ENCODE measurements around the gene MFAP2.
A peak's percentile ranks its signal among the peaks of the same experiment; 100 is the strongest.
"Not testable (repeated sequence)": the region's sequence is repeated elsewhere in the genome, so short reads cannot be mapped to it uniquely, and the experiment has no call there.

The MFAP2 gene

GRCh38 chr1:16939386-16940180, 40.8 kb downstream of the MFAP2 start:
- H3K27ac ChIP-seq, H3K4me3 ChIP-seq: not testable (repeated sequence)

- Histone ChIP-seq H3K27ac (no peak overlapping the region), H3K4me3 (no peak overlapping the region)
These were observed 41.8 kb downstream of the MFAP2 start for GRCh38 chr1:16938351-16939321.

GRCh38 chr1:16936580-16936979, 43.8 kb downstream of the MFAP2 start:
- not testable (repeated sequence) for H3K4me3 ChIP-seq

GRCh38 chr1:16933945-16934344, 46.5 kb downstream of the MFAP2 start:
- H3K27ac ChIP-seq: not testable (repeated sequence)

More at GRCh38 chr1:16936580-16936979, 43.8 kb downstream of the MFAP2 start:
- H3K27ac ChIP-seq: not testable (repeated sequence)

GRCh38 chr1:16931206-16931934, 49.0 kb downstream of the MFAP2 start:
- not testable (repeated sequence) for H3K4me3 ChIP-seq, H3K27ac ChIP-seq

More at GRCh38 chr1:16933945-16934344, 46.5 kb downstream of the MFAP2 start:
- not testable (repeated sequence) for H3K4me3 ChIP-seq

- peak overlapping the region in 4 of 21 experiments; percentile 8 to 59 (median 22) for H3K27ac ChIP-seq
- H3K4me3 ChIP-seq: not testable (repeated sequence)
These were observed 51.0 kb downstream of the MFAP2 start for GRCh38 chr1:16929146-16930041.

- H3K27ac ChIP-seq: no peak overlapping the region
- H3K4me3 ChIP-seq: no peak overlapping the region
These were observed 52.5 kb downstream of the MFAP2 start for GRCh38 chr1:16927711-16928485.

- H3K4me3 ChIP-seq: no peak overlapping the region
- no peak overlapping the region for H3K27ac ChIP-seq
These were observed 53.2 kb downstream of the MFAP2 start for GRCh38 chr1:16927256-16927655.

- H3K27ac ChIP-seq: peak overlapping the region in 2 of 21 experiments; percentile 5 to 57
- no peak overlapping the region for H3K4me3 ChIP-seq
These were observed 53.8 kb downstream of the MFAP2 start for GRCh38 chr1:16926491-16927073.

GRCh38 chr1:16925635-16926490, 54.6 kb downstream of the MFAP2 start:
- H3K27ac ChIP-seq: peak overlapping the region in 4 of 21 experiments; percentile 30 to 57 (median 44)
- H3K4me3 ChIP-seq: no peak overlapping the region

- Histone ChIP-seq H3K4me3 (no peak overlapping the region), H3K27ac (peak overlapping the region in 4 of 21 experiments; percentile 30 to 54 (median 42))
These were observed 55.4 kb downstream of the MFAP2 start for GRCh38 chr1:16924919-16925477.
